Stimulated activated CD4-positive, alpha-beta T cell treated with anti-CD3 and anti-CD28 coated beads, Interleukin-15, amount 100 ng/mL, for 48 hours (primary cell): ENCODE data around the gene PHIP.

Experiments used
- DNase-seq, 2 donors: peaks; one replicate each; pipeline ENCODE4 v3.0.0-alpha.2; 2020; ENCODE audit warnings: low read depth in 2 of 2

The PHIP gene

DNA sequence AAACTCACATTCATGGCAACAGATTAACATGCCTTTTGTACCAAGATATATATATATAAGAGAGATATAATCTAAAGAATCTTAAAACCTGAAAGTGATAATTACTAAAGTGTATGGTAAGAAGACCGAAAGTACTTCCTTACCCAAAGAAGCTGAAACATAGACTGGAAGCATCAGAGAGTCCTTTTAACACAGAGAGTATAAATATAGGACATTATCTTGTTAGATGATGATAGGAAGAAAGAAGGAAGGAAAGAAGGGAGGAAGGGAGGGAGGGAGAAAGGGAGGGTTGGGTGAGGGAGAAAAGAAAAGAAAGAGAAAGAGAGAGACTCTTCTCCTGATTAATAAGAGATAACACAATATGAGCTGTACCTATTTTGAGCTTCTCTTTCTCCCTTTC, 68.2 kb downstream of the PHIP start:
- no peak for DNase-seq

DNA sequence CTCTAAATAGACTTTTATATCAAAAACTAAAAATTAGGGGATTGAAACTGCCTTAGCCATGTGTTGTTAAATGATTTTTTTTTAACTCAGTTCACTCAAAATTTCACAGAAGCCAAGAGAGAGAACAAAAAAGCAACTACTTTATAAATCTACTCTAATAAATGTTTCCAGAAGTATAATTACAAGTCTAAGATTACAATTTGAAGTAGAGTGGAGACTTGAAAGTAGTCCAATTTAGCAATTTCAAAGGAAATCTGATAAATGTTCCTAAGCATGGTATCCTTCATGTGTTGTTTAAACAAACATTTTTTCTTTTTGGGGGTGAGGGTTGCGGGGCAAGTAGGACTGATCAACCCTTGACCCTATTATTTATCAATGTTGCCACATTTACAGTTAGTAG, 72.6 kb downstream of the PHIP start:
- DNase-seq: no peak

DNA sequence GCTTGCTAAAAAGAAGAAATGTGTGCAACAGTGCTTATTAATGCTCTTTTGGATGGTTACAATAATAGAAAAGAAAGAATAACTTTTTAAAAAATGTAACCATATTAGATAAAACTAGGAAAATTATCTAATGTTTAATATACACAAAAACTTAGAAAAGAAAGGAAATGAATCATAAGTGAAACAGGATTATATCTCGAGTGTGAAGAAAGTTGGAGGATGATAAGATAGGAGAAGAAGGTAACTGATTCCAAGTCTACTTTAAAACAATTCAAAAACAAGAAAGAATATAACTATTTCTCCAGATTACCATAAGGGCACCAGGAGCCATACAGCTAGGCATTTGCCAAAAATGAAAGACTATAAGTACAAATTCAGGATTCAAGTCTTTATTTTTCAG, 73.0 kb downstream of the PHIP start:
- no peak for DNase-seq

DNA sequence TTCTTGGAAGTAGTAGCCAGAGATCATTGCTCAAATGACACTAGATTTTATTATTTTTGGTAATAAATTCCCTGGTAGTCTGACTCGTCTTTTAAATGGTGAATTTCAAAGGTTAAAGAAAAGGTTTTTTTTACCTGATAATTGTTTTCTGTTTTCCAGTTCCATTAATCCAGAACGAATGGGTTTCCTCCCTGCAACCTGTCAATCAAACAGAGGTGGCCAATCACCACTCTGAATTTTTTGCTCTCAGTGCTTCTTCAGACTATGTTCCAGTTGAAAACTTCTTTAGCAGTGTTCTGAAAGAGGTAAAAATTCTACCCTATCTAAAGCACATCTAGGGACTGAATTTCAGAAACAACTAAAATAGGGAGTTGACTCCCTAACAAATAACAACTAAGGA, 73.8 kb downstream of the PHIP start:
- no peak for DNase-seq

DNA sequence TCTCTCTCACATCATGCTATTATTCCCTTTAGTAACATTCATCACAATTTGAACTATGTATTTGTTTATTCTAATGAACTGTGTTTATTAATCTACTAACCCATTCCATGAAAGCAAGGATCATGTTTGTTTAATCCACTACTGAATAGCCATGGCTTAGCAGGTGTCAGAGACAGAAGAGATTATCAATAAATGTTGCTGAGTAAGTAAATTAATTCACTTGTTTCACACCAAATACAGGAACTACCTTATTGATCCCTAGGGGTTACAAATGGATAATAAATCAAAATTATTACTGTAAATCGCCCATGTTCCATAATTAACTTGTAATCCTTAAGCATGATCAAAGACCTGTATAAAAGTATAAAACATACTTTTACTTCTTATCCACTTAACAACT, 76.6 kb downstream of the PHIP start:
- DNase-seq: no peak

DNA sequence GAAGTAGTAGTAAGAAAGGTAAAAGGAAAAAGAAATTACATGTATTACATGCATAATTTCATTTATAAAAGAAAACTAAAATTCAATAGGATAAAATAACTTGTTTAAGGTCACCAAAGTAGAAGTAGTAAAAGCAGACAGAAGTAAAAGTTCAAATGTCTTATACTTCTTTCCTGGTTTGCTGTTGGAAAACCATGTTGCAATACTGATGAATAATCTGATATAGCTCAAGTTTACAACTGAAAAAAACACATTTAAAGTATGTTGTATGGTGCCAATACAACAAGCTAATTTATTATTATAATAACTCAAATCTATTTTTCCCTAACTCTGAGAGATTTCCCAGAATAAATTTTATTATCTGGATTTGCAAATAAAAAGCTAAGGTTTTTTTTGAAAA, 78.3 kb downstream of the PHIP start:
- no peak for DNase-seq

DNA sequence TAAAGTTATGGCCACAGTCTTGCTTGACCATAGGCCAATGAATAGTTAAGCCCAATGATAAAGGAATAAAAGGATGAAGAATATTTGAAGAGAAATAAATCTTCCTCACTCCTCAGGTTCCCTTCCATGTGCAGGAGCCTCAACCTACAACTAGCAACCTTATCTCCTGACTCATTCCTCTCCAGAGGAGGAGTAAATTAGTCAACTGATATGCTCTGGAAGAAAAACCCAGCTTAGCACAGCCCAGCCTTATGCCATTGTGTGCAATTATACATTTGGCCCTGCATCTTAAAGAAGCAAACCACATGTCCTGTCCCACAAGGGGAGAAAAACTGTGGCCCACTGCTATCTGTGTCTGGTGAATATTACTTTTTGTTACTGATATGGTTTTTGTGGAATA, 82.1 kb downstream of the PHIP start:
- no peak for DNase-seq

DNA sequence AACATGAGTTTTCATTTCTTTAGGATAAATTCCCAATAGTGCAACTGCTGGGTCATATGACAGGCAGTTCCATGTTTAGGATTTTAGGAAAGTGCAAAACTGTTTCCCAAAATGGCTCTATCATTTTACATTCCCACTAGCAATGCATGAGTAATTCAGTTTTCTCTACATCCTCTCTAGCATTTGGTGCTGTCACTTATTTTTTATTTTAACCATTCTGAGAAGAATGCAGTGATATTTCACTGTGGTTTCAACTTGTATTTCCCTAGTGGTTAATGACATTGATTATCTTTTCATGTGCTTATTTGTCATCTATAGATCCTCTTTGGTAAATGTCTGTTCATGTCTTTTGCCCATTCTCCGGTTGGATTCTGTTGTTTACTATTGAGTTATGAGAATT, 82.7 kb downstream of the PHIP start:
- no peak for DNase-seq

DNA sequence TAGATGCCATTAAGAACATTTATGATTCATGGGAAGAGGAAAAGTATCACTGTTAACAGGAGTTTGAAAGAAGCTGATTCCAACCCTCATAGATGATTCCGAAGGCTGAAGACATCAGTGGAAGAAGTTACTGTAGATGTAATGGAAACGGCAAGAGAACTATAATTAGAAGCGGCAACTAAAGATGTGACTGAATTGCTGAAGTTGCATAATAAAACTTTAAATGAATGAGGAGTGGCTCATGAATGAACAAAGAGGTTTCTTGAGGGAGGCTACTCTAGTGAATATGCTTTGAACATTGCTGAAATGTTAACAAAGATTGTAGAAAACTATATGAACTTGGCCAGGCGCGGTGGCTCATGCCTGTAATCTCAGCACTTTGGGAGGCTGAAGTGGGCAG, 84.1 kb downstream of the PHIP start:
- no peak for DNase-seq

DNA sequence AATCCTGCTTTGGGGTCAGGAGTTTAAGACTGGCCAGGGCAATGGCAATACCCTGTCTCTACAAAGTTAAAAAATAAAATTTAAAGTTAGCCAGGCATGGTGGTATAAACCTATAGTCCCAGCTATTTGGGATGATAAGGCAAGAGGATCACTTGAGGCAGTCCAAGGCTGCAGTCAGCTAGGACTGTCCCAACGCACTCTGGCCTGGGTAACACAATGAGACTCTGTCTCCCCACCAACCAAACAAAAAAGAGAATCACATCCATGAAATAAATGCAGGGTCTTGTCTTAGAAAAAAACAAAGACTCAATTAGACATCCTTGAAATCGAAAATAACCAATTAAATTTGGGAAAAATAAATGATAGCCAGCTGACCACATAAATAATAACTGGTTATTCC, 88.9 kb downstream of the PHIP start:
- no peak for DNase-seq

DNA sequence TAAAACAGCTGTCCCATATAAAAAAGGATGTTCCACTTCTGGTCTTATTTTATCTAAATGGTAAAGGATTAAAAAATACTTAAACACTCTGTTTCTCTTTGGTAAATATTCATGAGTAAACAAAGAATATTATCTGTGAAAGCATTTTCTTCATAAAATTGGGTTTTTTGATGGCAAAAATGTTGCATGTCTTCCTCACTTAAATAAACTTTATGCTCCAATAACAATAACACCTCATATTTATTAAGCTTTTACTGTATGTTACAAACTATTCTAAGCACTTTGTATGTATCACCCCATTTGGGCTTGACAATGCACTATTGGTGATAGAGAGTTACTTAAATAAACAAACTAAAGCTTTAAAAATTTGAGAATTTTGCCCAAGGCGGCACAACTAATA, 91.9 kb downstream of the PHIP start:
- no peak for DNase-seq

DNA sequence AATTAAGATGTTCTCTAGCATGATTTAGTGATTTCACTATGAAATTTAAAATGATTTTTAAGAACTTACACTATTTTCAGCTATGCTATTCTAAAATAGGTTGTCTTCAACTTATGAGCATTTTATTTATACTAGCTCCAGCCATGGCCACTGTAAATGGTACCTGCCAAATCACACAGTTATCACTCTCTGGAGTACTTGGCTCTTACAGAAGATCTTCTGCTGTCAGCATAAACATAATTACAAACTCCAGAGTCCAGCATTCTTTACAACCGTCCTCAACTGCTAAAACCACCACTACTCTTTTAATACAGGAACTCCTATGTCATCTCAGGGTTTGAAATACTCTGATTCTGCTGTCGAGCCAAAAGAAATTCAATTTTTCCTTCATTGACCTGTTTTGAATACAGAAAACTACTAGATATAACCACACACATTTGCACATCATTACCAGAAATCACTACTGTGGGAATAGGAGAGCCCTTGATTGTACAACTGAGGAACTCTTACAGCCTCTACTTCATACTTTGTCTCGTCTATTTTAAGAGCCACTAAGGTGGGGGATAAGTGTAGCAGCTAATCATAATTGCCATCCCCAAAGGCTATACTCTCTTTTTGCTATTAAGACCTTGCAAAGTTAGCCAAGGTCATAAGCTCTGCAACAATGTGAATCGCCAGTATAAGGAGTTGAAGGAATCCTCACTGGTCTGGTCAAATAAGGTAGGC, 93.7 kb downstream of the PHIP start:
- no peak for DNase-seq

DNA sequence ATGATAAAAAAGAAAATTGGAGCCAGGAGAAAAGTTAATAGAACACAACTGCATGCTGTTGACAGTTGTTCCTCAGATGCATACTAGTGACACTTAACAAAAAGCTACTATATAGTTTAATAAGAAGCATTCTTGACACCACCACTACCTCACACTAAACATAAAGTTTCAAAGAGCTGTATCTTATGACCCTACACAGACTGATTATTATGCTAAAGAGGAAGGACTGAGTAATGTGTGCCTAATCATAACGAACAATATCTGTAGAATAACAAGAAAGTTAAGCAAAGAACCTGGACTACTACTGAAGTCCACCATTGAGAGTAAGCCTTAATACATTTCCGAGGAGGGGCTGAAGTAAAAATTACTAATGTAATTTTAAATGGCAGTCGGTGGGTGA, 110.9 kb downstream of the PHIP start:
- DNase-seq: no peak

DNA sequence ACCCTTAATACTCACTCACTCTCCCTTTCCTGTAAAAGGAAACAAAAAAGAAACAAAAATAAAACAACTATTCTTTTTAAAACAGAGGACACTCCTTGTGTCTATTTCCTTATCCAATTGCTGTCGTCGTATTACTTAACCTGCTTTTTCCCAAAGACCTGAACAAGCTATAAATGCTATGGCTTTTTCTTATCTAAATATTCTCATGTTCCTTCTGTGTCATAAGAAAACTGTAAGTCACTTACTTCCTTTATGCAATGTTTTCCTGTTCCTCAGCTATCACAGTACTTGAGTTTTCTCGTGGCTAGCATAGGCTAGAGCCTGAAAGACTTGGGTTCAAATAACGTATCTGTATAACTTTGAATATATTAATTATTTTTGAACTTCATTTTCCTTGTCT, 111.5 kb downstream of the PHIP start:
- no peak for DNase-seq

DNA sequence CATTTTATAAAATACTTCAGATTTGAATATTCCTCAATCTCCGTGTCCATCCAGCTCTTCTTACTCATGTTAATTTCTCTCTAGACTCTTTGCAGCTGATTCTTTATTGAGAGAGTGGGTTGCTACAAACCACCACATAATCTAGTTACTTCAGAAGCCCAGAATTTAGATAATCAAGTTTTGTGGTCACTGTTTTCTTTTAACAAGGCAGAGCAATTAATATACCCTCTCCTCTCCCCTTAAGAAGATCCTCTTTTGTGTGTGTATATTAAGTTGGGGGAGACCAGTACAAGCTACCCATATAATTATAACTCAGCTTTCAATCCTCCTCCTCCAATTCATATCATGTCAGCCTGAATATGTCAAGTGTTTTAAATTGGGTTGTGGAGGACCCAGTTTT, 115.6 kb downstream of the PHIP start:
- no peak for DNase-seq

DNA sequence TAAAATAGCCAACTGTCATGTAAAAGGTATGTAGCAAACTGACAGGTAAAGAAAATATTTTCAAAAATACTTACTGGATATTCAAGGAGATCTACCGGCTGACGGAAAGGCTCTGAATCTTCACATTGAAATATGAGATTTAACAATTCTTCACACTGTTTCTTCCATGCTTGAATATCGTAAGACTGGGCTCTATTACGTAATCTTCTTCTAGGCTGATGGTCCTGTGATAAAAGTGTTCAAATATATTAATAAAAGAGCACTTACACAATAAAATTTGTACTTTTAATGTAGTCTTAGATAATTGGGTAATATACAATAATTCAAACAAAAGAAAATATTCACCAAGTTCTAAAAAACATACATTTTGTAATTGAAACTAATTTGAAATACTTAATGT, 123.3 kb downstream of the PHIP start:
- no peak for DNase-seq

DNA sequence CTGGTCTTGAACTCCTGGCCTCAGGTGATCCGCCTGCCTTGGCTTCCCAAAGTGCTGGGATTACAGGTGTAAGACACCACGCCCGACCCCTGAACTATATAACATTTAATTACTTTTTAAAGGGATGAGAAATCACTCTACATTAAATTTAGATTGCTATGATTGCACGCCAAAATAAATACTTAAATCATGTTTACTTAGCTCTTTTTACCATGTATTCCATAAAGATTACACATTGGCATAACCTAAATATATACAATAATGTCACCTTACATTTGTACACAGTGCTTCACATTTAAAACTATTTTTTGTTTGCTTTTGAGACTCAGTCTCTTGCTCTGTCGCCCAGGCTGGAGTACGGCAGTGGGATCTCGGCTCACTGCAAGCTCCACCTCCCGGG, 124.3 kb downstream of the PHIP start:
- DNase-seq: no peak

DNA sequence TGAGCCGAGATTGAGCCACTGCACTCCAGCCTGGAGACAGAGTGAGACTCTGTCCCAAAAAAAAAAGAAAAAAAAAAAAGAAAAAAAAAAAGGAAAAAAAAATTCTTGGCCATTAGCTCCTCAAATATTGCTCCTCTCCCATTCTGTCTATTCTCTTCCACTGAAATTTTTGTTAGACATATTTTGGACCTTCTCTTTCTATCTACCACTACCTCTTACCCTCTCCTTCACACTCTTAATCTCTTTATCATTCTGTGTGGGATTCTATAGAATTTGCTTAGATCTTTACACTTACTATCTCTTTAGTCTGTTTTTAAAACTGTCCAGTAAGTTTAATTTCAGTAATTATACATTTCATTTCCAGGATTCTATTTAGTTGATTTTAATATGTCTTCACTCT, 125.7 kb downstream of the PHIP start:
- no peak for DNase-seq

DNA sequence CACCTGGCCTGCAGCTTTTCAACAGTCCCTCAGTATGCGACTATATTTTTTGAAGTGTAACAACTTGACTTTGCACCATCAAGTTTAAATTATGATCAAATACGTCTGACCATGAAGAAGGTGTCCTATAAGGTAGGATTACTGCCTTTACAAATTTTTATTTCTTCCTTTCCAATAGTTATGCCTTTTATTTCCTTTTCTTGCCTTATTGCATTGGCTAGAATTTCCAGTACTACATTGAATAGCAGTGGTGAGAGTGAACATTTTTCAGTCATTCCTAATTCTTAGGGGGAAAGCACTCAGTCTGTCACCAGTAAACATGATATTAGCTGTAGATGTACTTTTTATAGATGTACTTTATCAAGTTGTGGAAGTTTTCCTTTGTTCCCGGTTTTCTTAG, 129.3 kb downstream of the PHIP start:
- DNase-seq: no peak

DNA sequence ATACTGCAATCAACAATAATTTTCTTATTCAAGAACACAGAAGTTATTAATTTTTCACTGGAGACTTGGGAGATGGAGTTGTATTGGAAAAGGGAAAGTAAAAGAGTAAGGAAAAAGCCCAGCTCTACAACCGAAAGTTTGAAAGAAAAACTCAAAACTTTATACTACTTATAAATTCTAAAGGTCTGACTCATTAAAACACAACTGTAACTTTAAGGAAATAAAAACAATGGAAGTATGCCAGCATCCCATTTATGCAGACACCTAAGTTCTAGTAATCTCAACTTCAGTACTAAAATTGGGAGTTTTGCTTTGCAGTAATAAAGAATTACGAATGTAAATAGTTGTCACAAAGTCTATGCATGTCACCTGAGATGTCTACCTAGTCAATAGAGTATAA, 130.1 kb downstream of the PHIP start:
- no peak for DNase-seq

DNA sequence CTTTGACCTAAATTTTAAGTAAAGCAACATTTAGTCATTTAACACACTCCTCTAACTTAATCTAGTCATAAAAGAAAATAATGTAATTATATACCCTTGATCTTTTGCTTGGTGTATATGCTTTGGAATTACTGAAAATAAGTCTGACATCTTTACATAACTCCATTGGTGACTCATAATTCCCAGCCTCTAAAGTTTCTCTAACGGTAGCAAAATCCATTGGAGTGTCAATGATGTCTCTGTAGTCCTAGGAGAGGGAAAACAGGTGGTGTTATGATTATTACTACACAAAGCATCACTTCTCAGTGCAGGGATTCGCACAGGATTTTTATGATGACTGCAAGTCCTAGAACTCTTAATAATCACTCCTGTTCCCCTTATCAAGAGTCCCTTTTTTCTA, 130.5 kb downstream of the PHIP start:
- no peak for DNase-seq

DNA sequence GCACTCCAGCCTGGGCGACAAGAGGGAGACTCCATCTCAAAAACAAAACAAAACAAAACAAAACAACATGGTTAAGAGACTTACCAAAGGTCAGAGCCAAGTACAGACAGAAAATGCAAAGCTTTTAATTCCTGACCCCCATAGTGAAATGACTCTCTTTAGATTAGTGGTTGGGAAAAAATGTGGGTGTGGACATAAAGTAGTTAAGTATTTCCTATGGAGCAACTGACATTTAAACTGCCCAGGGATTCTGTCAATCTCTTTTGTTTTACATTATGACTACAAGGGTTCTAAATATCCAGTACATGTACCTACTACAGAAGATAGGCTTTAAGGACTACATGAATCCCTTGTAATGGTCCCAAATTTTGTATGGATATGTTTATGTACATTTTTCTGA, 135.6 kb downstream of the PHIP start:
- no peak for DNase-seq

DNA sequence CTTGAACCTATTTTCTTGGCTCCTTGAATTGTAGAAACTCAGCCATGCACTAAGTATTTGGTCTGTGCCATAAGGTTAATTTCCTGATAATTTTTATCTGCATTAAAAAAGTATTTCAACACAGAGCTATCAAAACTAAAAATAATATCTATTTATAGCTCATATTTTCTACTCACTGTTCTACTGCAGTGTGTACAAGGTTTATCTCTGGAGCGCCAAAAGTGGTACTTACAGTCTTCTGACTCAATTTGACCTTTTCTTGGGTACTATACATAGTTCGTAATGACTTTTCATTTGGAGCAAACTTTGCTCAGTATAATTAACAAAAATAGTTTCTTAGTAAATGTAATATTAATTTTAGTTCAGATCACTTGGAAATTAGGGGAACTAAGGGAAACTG, 141.5 kb downstream of the PHIP start:
- no peak for DNase-seq

DNA sequence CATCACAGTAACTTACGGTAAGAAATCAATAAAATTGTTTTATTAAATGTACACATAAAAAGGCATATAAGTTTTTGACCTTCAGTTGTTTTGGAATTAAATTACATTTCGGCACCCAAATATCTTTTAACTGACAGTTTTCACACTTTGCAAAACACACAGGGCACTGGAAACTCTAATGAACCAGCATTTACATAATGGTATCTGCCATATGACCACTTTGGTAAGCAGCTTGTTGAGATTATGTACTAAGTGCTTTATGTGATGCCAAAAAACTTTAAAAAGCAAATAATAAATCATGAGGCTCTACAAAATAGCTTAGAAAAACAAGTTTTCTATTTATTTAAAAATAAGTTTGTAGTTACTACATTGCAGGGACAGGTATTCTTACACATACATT, 142.5 kb downstream of the PHIP start:
- no peak for DNase-seq

DNA sequence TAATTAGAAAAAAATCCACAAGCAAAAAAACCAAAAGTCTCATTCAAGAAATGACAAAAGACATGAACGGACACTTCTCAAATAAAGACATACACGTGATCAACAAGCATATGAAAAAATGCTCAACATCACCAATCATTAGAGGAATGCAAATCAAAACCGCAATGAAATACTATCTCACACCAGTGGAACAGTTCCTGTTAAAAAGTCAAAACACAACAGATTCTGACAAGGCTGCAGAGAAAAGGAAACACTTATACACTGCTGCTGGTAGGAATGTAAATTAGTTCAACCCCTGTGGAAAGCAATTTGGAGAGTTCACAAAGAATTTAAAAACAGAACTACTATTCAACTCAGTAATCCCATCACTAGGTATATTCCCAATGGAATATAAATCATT, 152.7 kb downstream of the PHIP start:
- no peak for DNase-seq
